RWPE2 (cell line): Measurements from ENCODE around the gene OTUD5.

ENCODE experiments used
- ATAC-seq: fragments of 200-7000 bp; cut with Tn5 transposase; 3 replicates; pipeline ENCODE4 v1.9.1; 2021; ENCODE audit warnings: low read depth
- DNase-seq: peaks from one replicate; pipeline ENCODE4 v3.0.0-alpha.2; 2020; ENCODE audit warnings: low spot score
- H3K27ac ChIP-seq: fragments of 450-650 bp; 2 replicates; pipeline ENCODE4 v1.5.1; 2017; ENCODE audit warnings: mild to moderate bottlenecking; ENCODE audit not compliant: poor library complexity, severe bottlenecking
- H3K27me3 ChIP-seq: fragments of 250-450 bp; sonication (Bioruptor Pico); 2 replicates; pipeline ENCODE4 v1.5.1; 2021; ENCODE audit warnings: mild to moderate bottlenecking, moderate library complexity; ENCODE audit not compliant: insufficient read depth, poor library complexity, severe bottlenecking
- H3K36me3 ChIP-seq: fragments of 250-450 bp; sonication (Bioruptor Pico); 2 replicates; pipeline ENCODE4 v1.5.1; 2020; ENCODE audit warnings: low read depth, mild to moderate bottlenecking, moderate library complexity
- H3K4me1 ChIP-seq: fragments of 250-450 bp; sonication (Bioruptor Pico); 2 replicates; pipeline ENCODE4 v1.5.1; 2021; ENCODE audit warnings: mild to moderate bottlenecking, moderate library complexity; ENCODE audit not compliant: insufficient read depth, poor library complexity, severe bottlenecking
- H3K4me3 ChIP-seq: fragments of 250-450 bp; sonication (Bioruptor Pico); 2 replicates; pipeline ENCODE4 v1.5.1; 2021; ENCODE audit warnings: mild to moderate bottlenecking, moderate library complexity; ENCODE audit not compliant: severe bottlenecking
- H3K9me3 ChIP-seq: fragments of 250-450 bp; sonication (Bioruptor Pico); 2 replicates; pipeline ENCODE4 v1.5.1; 2021; ENCODE audit warnings: mild to moderate bottlenecking, moderate library complexity; ENCODE audit not compliant: severe bottlenecking
- CTCF ChIP-seq: fragments of 450-650 bp; IDR thresholded peaks from one replicate; pipeline ENCODE4 v1.5.1; 2017; ENCODE audit warnings: mild to moderate bottlenecking, moderate library complexity; ENCODE audit not compliant: poor library complexity, severe bottlenecking

Gene OTUD5

DNA sequence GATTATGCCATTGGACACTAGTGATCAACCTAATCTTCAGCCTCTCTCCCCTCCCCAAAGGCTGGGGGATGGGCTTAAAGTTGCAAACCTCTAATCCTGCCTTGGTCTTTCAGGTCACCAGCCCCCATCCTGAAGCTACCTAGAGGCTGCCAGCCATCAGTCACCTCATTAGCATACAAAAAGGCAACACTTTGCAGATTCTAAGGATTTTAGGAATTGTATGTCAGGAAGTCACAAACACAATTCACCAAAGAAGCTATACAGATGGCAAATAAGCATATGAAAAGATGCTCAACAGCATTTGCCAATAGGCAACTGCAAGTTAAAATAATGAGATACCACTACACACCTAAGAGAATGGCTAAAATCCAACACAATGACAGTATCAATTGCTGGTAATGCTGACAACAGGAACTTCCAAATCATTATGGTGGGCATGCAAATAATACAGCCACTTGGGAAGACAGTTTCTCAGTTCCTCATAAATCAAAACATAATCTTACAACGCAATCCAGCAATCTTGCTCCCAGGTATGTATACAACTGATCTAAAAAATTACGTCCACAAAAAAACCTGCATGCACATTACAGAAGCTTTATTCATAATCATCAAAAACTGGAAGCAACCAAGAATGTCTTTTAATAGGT, 29.5 kb downstream of the OTUD5 start:
- H3K36me3 ChIP-seq = peaks cover 4% of the 10 kb centered on the region; the same call in 1 of the 2 replicates

DNA sequence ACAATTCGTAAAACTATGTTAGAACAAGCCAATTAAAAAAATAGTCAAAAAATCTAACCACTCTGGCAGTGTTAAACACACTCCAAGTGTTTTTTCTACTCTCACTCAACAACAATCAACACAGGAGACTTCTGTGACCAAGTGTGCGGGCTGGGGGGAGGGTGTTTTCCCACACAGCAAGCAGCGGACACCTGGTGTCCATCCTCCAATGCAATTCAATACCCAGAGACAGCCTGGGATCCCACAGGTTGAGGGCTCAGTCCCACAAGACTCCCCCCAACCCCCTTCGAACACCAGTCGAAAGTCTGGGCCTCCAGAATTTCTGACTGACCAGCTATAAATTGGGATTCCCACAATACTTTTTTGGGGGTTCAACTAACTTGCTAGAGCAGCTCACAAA, 30.3 kb downstream of the OTUD5 start:
- Histone ChIP-seq H3K27me3 (no peaks in the 10 kb centered on the region), H3K27ac (no peak overlapping the region), H3K36me3 (peaks cover 3% of the 10 kb centered on the region; the same call in 1 of the 2 replicates), H3K4me3 (no peak overlapping the region), H3K4me1 (no peaks in the 10 kb centered on the region), H3K9me3 (no peaks in the 10 kb centered on the region)
- no peak for TF ChIP-seq CTCF
- no peak for DNase-seq
- ATAC-seq = no peak

More for the DNA sequence above, 29.5 kb downstream of the OTUD5 start:
- H3K27me3 ChIP-seq = no peaks in the 10 kb centered on the region
- no peaks in the 10 kb centered on the region for H3K4me1 ChIP-seq
- no peak for TF ChIP-seq CTCF
- no peak overlapping the region for H3K4me3 ChIP-seq
- DNase-seq = no peak
- no peak overlapping the region for H3K27ac ChIP-seq
- no peak for ATAC-seq
- H3K9me3 ChIP-seq = no peaks in the 10 kb centered on the region

DNA sequence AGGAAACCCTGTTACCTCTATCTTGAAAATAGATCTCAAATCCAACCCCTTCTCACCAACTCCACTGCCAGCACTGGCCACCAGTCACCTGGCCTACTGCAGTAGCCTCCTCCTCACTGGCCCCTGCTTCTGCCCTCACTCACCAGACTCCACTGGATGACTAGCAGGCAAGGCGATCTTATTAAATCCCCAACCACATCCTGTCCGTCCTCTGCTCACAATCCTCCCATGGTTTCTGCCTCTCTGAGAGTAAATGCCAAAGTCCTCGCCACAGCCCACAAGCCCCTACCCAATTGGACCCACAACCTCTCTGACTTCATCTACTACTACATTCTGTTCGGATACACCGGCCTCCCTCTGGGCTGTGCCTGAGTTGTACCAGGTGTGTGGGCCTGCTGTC, 33.1 kb downstream of the OTUD5 start:
- DNase-seq (no peak), ATAC-seq (no peak)
- Histone ChIP-seq H3K27ac (no peak overlapping the region), H3K4me1 (no peaks in the 10 kb centered on the region), H3K4me3 (no peak overlapping the region), H3K9me3 (no peaks in the 10 kb centered on the region), H3K36me3 (no peaks in the 10 kb centered on the region; the same call in 1 of the 2 replicates), H3K27me3 (no peaks in the 10 kb centered on the region)
- TF ChIP-seq CTCF = no peak

DNA sequence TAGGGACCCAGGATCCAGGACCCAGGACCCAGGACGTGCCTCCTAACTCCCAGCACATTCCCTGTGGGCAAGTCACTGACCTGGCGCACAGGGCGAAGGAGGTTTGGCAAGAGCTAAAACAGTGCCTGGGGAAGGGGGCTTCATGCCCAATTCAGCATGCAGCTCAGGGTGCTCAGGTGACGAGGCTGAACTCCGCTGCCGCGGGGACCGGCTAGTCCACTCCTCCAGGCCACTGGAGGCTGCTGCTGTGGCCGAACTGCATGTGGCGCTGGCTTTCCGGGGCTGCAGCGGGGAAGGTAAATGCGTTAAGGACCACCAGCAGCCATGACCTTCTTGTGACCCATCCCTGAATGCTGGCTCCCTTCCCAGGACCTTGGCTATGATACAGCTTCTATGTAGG, 33.6 kb downstream of the OTUD5 start:
- H3K4me3 ChIP-seq = no peak overlapping the region
- no peaks in the 10 kb centered on the region for H3K9me3 ChIP-seq
- DNase-seq = no peak
- no peaks in the 10 kb centered on the region for H3K27me3 ChIP-seq
- no peaks in the 10 kb centered on the region; the same call in 1 of the 2 replicates for H3K36me3 ChIP-seq
- no peaks in the 10 kb centered on the region for H3K4me1 ChIP-seq
- no peak overlapping the region for H3K27ac ChIP-seq
- no peak for ATAC-seq
- no peak for TF ChIP-seq CTCF

DNA sequence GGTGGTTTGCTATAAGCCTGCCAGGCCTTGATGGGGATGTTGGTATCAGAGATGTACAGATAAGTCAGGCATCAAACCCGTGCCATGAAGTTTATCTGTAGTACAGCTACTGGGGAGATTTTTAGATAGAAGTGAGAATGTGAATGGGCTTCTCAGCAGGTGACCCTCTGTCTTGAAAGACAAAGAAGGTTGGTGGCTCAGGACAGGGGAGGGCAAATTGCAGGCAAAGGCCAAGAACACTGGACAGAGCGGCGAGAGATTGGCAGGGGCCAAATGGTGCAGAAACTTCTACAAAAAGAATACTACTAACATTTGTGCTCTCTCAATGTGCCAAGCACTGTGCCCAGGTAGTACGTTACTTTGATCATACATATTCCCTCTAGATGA, 36.7 kb downstream of the OTUD5 start:
- peaks cover 8% of the 10 kb centered on the region for H3K36me3 ChIP-seq
- no peak overlapping the region for H3K27ac ChIP-seq
- ATAC-seq (no peak), DNase-seq (no peak)
- no peak for TF ChIP-seq CTCF
- H3K27me3 ChIP-seq = no peaks in the 10 kb centered on the region
- H3K4me3 ChIP-seq = no peak overlapping the region
- H3K4me1 ChIP-seq = peaks cover 3% of the 10 kb centered on the region
- no peaks in the 10 kb centered on the region for H3K9me3 ChIP-seq
